HG03039 (cell line): Measurements from ENCODE around the gene KRTAP5-4.
"Not testable (repeated sequence)": the region's sequence is repeated elsewhere in the genome, so short reads cannot be mapped to it uniquely, and the experiment has no call there.

Experiments used
- ATAC-seq: cut with Tn5 transposase; IDR thresholded peaks from one replicate; pipeline ENCODE4 v1.9.1; 2021; ENCODE audit warnings: mild to moderate bottlenecking, moderate library complexity; ENCODE audit not compliant: unreplicated experiment

Gene KRTAP5-4

DNA sequence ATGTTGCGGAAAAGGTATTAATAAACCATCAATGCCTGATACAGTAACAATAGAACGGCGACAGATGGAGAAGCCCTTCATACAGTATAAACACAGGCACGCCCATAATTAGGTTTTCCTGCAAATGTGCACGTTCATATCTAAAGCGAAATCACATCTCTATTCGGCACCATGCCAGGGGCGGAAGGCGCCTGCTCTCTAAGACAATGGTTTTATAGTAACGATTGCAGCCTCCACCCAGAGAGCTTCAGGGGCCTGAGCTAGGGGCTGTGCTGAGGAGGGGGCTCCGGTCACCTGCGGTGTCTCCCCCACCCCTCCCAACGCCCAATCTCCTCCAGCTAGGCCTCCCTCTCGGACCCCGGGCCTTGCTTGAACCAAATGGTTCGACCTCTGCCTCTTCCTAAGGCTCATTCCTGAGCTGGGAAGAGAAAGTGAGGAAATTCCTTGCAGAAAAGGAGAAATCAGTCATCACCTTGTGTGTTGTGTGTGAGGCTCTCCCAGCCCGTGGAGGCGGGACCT lies 17.2 kb upstream of the KRTAP5-4 start:
- ATAC-seq, result no peak

GRCh38 chr11:1638344-1638743 lies 16.4 kb upstream of the KRTAP5-4 start:
- no peak for ATAC-seq

GRCh38 chr11:1637628-1638027 lies 15.7 kb upstream of the KRTAP5-4 start:
- no peak for ATAC-seq

- ATAC-seq, result no peak
Observed at GRCh38 chr11:1636291-1636950, 14.5 kb upstream of the KRTAP5-4 start.

GRCh38 chr11:1633864-1634263 lies 11.9 kb upstream of the KRTAP5-4 start:
- no peak for ATAC-seq

DNA sequence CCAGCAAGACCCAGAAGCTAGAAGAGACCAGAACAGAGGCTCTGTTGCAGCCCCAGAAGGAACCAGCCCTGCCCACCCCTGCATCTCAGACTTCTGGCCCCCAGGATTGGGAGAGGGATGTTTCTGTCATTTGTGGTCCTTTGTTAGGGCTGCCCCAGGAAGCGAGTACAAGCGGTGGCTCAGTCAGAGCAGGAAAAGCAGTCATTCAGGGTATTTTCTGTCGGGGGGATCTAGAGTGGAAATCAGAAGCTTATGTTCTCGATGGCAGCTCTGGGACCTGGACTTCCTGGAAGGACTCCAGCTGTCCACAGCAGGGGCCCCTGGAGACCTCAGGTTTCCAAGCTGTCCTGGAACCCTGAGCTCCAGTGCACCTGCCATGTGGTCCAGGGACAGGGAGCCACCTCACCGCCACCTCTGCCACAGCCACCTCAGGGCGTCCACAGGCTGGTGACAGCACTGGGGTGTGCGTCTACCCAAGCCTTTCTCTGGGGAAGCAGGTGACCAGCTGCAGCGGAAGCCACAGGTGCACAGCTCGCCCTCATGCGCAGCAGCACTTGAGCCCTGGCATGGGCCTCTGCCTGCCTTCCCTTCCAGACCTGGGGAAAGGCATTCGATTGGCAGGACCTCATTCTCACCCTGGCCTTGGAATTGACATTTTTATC lies 10.2 kb upstream of the KRTAP5-4 start:
- ATAC-seq, result no peak

DNA sequence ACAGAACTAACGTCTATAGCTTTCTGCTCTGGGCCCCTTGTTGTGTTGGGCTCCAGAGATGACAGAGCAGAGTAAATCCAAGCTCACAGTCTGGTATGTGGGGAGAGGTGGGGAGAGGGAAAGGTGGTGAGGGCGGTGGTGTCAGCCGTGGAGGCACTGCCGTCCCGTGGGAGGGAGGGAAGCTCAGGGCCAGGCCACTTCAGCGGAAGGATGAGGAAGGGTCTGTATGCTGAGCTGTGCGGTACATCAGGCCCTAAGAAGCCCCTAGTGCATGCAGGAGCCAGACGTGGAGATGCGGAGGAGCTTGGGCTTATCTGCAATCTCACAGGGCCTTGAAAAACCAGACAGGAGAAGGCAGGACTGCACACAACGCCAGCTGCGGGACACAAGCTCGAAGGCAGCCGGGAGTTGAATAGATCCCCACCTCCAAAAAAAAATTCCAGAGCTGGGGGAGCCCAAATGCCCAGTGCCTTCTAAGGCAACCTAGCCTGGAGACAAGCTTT lies 9.2 kb upstream of the KRTAP5-4 start:
- ATAC-seq, result no peak

DNA sequence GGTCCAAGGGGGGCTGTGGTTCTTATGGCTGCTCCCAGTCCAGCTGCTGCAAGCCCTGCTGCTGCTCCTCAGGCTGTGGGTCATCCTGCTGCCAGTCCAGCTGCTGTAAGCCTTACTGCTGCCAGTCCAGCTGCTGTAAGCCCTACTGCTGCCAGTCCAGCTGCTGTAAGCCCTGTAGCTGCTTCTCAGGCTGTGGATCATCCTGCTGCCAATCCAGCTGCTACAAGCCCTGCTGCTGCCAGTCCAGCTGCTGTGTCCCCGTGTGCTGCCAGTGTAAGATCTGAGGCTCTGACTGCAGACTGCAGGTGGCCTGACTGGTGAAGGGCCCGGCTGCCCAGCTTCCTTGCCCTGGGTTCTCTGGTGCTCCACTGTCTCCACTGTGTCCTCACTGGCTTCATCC lies 8.3 kb upstream of the KRTAP5-4 start:
- ATAC-seq, result no peak

GRCh38 chr11:1629326-1630185 lies 7.6 kb upstream of the KRTAP5-4 start, which contains the start of gene KRTAP5-5:
KRTAP5-5 (plus strand) TSS chr11:1629775; CDS start chr11:1629841, 66 bp downstream.
- no peak for ATAC-seq

- no peak for ATAC-seq
Observed at GRCh38 chr11:1628506-1629325, 6.8 kb upstream of the KRTAP5-4 start.

GRCh38 chr11:1625541-1625940 lies 3.6 kb upstream of the KRTAP5-4 start:
- ATAC-seq, result no peak

GRCh38 chr11:1624621-1625020 lies 2.7 kb upstream of the KRTAP5-4 start:
- ATAC-seq, result no peak

DNA sequence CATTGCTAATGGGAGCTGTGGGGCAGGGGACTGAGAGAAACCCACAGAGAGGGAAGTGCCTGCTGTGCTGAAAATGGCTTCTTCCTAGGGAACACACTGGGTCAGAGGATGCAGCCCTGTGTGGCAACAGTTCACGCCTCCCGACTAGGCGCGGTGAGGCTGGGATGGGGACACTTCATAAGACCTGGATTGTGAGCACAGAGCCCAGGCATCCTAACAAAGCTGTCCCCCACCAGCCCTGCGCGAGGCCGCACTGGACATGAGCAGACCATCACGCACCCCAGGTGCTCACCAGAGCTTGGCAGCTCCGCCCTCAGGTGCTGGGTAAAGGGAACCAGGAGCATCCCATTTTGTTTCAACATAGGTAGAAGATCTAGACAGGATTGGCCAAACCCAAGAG lies 1.8 kb upstream of the KRTAP5-4 start:
- no peak for ATAC-seq

GRCh38 chr11:1619449-1619848 lies 2.5 kb downstream of the KRTAP5-4 start:
- ATAC-seq, result no peak

DNA sequence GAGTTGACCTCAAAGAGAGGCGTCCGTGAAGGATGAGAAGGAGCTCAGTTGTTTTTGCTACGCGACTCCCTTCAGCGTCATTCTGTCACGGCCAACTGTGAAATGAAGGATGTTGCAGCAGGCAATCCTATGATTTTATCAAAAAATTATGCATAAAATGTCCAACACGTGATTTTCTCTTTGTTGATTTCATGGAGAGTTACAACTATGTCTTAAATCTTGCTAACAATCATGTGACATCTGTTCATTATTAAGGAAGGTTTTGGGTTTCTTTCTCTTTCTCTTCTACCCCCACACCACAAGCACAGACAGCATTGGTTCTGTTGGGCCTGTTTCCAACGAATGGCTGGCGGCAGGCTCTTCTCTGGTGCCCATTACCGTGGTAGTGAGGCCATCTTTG lies 3.7 kb downstream of the KRTAP5-4 start:
- no peak for ATAC-seq

- no peak for ATAC-seq
Observed at GRCh38 chr11:1608363-1608762, 13.6 kb downstream of the KRTAP5-4 start, which contains the start of gene KRTAP5-3. KRTAP5-3 (minus strand) TSS chr11:1608463; CDS start chr11:1608385, 78 bp downstream.

DNA sequence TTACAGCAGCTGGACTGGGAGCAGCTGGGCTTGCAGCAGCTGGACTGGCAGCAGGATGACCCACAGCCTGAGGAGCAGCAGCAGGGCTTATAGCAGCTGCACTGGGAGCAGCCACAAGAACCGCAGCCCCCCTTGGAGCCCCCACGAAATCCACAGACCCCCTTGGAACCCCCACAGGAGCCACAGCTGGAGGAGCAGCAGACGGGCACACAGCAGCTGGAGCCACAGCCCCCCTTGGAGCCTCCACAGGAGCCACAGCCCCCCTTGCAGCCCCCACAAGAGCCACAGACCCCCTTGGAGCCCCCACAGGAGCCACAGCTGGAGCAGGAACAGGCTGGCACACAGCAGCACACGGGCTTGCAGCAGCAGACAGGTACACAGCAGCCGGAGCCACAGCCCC lies 14.0 kb downstream of the KRTAP5-4 start:
- not testable (repeated sequence) for ATAC-seq

DNA sequence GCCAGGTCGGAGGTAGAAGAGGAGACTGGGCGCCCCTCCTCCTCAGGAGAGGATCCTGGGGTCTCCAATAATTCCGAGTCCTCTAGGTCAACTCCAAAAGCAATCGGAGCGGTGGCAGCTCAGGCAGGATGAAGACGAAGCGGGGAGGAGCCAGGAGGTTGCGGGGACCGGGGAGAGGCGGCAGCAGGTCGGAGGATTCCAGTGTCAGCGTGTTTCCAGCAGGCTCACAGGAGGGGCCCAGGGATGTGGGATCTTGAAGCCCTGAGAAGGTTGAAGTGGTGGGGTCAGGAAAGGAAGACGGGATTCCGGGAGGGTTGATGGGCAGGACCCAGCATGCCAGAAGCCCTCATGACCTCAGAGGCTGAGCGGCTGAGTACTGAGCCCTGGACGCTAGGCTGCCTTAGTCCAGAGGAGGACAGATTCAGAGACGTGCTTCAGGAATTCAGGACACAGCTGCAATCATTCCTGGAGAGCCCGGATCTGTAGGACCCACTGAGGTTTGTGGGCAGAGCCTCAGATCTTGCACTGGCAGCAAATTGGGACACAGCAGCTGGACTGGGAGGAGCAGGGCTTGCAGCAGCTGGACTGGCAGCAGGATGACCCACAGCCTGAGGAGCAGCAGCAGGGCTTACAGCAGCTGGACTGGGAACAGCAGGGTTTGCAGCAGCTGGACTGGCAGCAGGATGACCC lies 14.6 kb downstream of the KRTAP5-4 start:
- not testable (repeated sequence) for ATAC-seq

DNA sequence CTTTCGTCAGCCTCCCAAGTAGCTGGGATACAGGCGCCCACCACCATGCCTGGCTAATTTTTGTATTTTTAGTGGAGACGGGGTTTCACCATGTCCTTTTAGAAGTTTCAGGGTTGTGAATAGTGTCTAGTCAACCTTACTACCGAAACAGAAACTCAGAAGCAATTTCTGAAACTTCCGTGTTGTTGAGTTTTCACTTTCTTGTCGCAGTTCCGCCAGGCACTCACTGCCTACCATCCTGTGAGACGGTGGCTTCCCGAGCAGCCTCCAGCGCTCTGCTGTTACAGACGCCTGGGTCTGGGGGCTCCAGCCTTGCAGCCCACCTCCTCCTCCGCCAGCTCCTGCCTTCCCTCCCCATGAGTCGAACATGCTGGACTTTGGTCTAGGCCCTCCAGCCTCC lies 16.0 kb downstream of the KRTAP5-4 start:
- ATAC-seq, result not testable (repeated sequence)

DNA sequence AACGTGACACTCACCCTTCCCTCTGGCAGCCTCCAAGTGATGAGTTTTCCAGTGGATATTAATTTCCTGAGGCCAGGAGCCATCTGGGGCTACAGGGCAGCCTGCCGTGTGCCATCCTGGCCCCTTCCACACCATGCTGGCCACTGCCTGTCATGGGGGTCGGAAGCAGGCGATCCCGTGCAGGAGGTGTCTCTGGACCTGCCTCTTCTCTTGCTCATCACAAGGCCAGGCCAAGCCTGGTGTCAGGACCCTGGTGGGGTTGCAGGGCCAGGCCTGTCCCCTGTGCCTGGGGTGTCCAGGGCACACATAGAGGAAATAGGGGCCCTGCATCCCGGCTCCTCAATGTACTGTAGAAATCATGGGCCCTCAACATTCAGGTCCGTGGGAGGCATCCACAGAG lies 17.2 kb downstream of the KRTAP5-4 start:
- ATAC-seq, result no peak
